T-helper 17 cell (primary cell): ENCODE results near the gene ATP8B1. TPM values are rescaled to one million over a fixed set of nuclear protein-coding genes. Genes with fewer than 3 reads are reported as not detected.

Experiments used
- ATAC-seq: fragments of 150-1000 bp; cut with Tn5 transposase; 2 replicates; pipeline ENCODE4 v1.10.0; 2021; ENCODE audit warnings: mild to moderate bottlenecking, moderate library complexity
- DNase-seq, 3 donors: peaks; one replicate each; pipeline versions ENCODE4 v3.0.0 to v3.0.0-alpha.2; 2020 to 2021
- H3K9me3 ChIP-seq: one replicate; pipeline ENCODE4 v1.7.0; 2013; ENCODE audit warnings: low read length, mild to moderate bottlenecking; ENCODE audit not compliant: control insufficient read depth, poor library complexity, severe bottlenecking
- H3K27ac Mint-ChIP-seq: one replicate; pipeline ENCODE4 v1.8.0; 2022; ENCODE audit warnings: mild to moderate bottlenecking, moderate library complexity, mixed read lengths
- H3K27me3 Mint-ChIP-seq: one replicate; pipeline ENCODE4 v1.8.0; 2022; ENCODE audit warnings: mixed read lengths
- H3K36me3 Mint-ChIP-seq: one replicate; pipeline ENCODE4 v1.8.0; 2022; ENCODE audit warnings: low read depth, mixed read lengths
- H3K4me1 Mint-ChIP-seq: one replicate; pipeline ENCODE4 v1.8.0; 2022; ENCODE audit warnings: mild to moderate bottlenecking, mixed read lengths
- H3K4me3 Mint-ChIP-seq: one replicate; pipeline ENCODE4 v1.8.0; 2022; ENCODE audit warnings: mild to moderate bottlenecking, moderate library complexity, mixed read lengths
- total RNA-seq, 4 donors: library from RNA in 2 of 4; stranded (reverse) in 2 of 4; gene quantifications; one replicate each; pipeline ENCODE4 v1.2.3 and lab custom pipeline; 2022 to 2026

ATP8B1 gene
- total RNA-seq, 2 donors from 2014 or later, result not detected

- no peak overlapping the region for H3K27ac Mint-ChIP-seq
- H3K9me3 ChIP-seq, result no peaks in the 10 kb centered on the region
- H3K4me3 Mint-ChIP-seq, result no peak overlapping the region
- peaks cover 10% of the 10 kb centered on the region for H3K4me1 Mint-ChIP-seq
- no peaks in the 10 kb centered on the region for H3K27me3 Mint-ChIP-seq
- ATAC-seq, result no peak
- no peak for DNase-seq
- H3K36me3 Mint-ChIP-seq, result peaks cover 2% of the 10 kb centered on the region
Observed at GRCh38 chr18:57635003-57635822, 167.9 kb downstream of the ATP8B1 start.

GRCh38 chr18:57631697-57632096 lies 171.4 kb downstream of the ATP8B1 start:
- Mint-ChIP-seq H3K27ac (peak overlapping the region; percentile 45), H3K36me3 (peaks cover 2% of the 10 kb centered on the region), H3K4me1 (peaks cover 12% of the 10 kb centered on the region), H3K4me3 (peak overlapping the region; percentile 75), H3K27me3 (no peaks in the 10 kb centered on the region)
- ATAC-seq (no peak), DNase-seq (no peak)
- H3K9me3 ChIP-seq, result no peaks in the 10 kb centered on the region

- peaks cover 12% of the 10 kb centered on the region for H3K4me1 Mint-ChIP-seq
Observed at GRCh38 chr18:57630754-57631595, 172.1 kb downstream of the ATP8B1 start.

DNA sequence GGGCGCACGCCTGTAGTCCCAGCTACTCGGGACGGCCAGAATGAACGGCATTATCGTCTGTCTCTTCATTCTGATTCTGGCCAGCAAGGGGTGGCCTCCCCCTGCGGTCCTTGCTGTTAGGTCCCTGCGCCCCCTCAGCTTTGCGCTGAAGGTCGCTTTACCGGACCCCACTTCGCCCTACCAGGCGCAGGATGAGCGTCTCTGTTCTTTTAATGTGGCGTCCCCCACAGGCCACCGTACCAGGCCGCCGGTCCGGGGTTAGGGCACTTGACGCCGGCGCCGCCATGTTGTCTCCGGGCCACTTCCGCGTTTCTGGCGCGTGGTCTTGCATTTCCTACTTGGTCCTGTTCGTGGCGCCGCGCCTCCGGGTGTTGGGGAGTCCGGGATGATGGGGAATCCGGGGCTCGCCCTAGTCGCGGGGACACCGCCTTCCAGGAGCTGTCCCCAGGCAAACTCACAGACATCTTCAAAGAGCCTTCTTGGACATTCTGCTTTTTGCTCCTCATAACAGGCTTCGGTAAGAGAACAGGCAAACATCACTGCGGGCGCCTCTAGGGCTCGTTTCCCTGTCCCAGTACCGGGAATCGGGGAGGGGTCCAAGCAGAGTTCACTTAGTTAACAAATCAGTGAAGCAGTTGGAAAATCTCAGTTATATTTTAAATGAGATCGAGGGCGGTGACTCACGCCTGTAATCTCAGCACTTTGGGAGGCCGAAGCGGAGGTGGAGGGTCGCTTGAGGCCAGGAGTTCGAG lies 172.9 kb downstream of the ATP8B1 start:
- peak overlapping the region; percentile 89 for H3K4me3 Mint-ChIP-seq
- DNase-seq (peak; percentile 90 to 93 (median 91)), ATAC-seq (peak; percentile 99)
- no peaks in the 10 kb centered on the region for H3K9me3 ChIP-seq
- no peaks in the 10 kb centered on the region for H3K27me3 Mint-ChIP-seq
- peaks cover 12% of the 10 kb centered on the region for H3K4me1 Mint-ChIP-seq
- peaks cover 2% of the 10 kb centered on the region for H3K36me3 Mint-ChIP-seq
- peak overlapping the region; percentile 94 for H3K27ac Mint-ChIP-seq

More at GRCh38 chr18:57630754-57631595, 172.1 kb downstream of the ATP8B1 start:
- H3K4me3 Mint-ChIP-seq, result peak overlapping the region; percentile 89
- no peaks in the 10 kb centered on the region for H3K9me3 ChIP-seq
- no peaks in the 10 kb centered on the region for H3K27me3 Mint-ChIP-seq
- DNase-seq, result no peak
- H3K36me3 Mint-ChIP-seq, result peaks cover 2% of the 10 kb centered on the region
- H3K27ac Mint-ChIP-seq, result peak overlapping the region; percentile 94
- no peak for ATAC-seq

GRCh38 chr18:57629422-57629821 lies 173.7 kb downstream of the ATP8B1 start:
- peaks cover 2% of the 10 kb centered on the region for H3K36me3 Mint-ChIP-seq
- H3K9me3 ChIP-seq, result no peaks in the 10 kb centered on the region
- H3K27me3 Mint-ChIP-seq, result no peaks in the 10 kb centered on the region
- ATAC-seq, result no peak
- peaks cover 11% of the 10 kb centered on the region for H3K4me1 Mint-ChIP-seq
- DNase-seq, result no peak
- H3K27ac Mint-ChIP-seq, result peak overlapping the region; percentile 94
- H3K4me3 Mint-ChIP-seq, result peak overlapping the region; percentile 89

GRCh38 chr18:57627488-57627887 lies 175.6 kb downstream of the ATP8B1 start:
- Mint-ChIP-seq H3K4me3 (no peak overlapping the region), H3K27ac (peak overlapping the region; percentile 24)

DNA sequence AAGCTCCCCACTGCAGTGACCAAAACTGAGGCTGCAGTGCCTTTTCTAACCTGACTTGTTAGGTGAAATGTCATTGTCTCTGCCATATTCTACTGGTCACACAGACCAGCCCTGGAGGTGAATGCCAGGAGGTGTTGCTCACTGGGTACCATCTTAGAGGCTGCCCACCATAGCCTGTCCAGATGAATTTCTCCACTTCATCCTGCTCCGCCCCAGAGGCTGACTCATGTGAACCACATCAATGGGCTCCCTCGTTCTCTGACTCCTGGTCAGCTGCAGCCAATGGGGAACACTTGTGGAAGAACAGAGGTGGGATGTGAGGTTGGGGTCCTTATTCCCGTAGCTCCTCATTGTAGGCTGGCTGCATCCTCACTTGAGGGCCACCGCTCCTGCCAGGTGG lies 178.1 kb downstream of the ATP8B1 start:
- Mint-ChIP-seq H3K36me3 (peaks cover 2% of the 10 kb centered on the region), H3K27ac (no peak overlapping the region), H3K27me3 (no peaks in the 10 kb centered on the region), H3K4me1 (peaks cover 8% of the 10 kb centered on the region), H3K4me3 (no peak overlapping the region)
- DNase-seq (no peak), ATAC-seq (no peak)
- no peaks in the 10 kb centered on the region for H3K9me3 ChIP-seq

More at GRCh38 chr18:57627488-57627887, 175.6 kb downstream of the ATP8B1 start:
- Mint-ChIP-seq H3K4me1 (peaks cover 11% of the 10 kb centered on the region), H3K36me3 (peaks cover 2% of the 10 kb centered on the region), H3K27me3 (no peaks in the 10 kb centered on the region)
- no peak for ATAC-seq
- no peak for DNase-seq
- H3K9me3 ChIP-seq, result no peaks in the 10 kb centered on the region

GRCh38 chr18:57621246-57621604 lies 181.9 kb downstream of the ATP8B1 start:
- no peaks in the 10 kb centered on the region for H3K9me3 ChIP-seq
- no peaks in the 10 kb centered on the region for H3K27me3 Mint-ChIP-seq
- H3K4me1 Mint-ChIP-seq, result peaks cover 11% of the 10 kb centered on the region
- DNase-seq (peak in 2 of 3 donors; percentile 11 to 16), ATAC-seq (peak; percentile 8)
- peak overlapping the region; percentile 96 for H3K4me3 Mint-ChIP-seq
- peak overlapping the region; percentile 95 for H3K27ac Mint-ChIP-seq
- H3K36me3 Mint-ChIP-seq, result peaks cover 2% of the 10 kb centered on the region

- Mint-ChIP-seq H3K27ac (peak overlapping the region; percentile 95), H3K27me3 (no peaks in the 10 kb centered on the region), H3K36me3 (peaks cover 2% of the 10 kb centered on the region), H3K4me1 (peaks cover 15% of the 10 kb centered on the region), H3K4me3 (no peak overlapping the region)
- ATAC-seq, result no peak
- H3K9me3 ChIP-seq, result no peaks in the 10 kb centered on the region
- no peak for DNase-seq
Observed at GRCh38 chr18:57619876-57620275, 183.2 kb downstream of the ATP8B1 start.

DNA sequence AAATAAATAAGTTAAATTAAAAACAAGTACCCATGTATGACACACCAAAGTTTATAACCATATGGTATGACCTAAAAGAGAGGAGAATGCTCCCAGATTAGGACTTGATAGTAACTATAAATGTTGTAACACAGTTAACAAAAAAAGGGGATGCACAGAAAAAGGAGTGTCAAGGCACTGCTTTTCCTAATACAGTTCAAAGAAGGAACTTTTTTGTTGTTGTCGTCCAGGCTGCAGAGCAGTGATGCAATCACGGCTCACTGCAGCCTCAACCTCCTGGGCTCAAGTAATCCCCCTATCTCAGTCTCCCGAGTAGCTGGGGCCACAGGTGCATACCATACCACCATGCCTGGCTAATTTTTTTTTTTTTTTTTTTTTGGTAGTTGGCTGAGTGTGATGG lies 184.2 kb downstream of the ATP8B1 start:
- no peak for ATAC-seq
- H3K27ac Mint-ChIP-seq, result peak overlapping the region; percentile 47
- H3K36me3 Mint-ChIP-seq, result peaks cover 2% of the 10 kb centered on the region
- H3K27me3 Mint-ChIP-seq, result no peaks in the 10 kb centered on the region
- DNase-seq, result no peak
- H3K9me3 ChIP-seq, result no peaks in the 10 kb centered on the region
- peaks cover 15% of the 10 kb centered on the region for H3K4me1 Mint-ChIP-seq
- H3K4me3 Mint-ChIP-seq, result no peak overlapping the region

- ATAC-seq (no peak), DNase-seq (no peak)
- peaks cover 5% of the 10 kb centered on the region for H3K4me1 Mint-ChIP-seq
- no peak overlapping the region for H3K4me3 Mint-ChIP-seq
- H3K36me3 Mint-ChIP-seq, result peaks cover 10% of the 10 kb centered on the region
- H3K27me3 Mint-ChIP-seq, result no peaks in the 10 kb centered on the region
- H3K27ac Mint-ChIP-seq, result peak overlapping the region; percentile 16
- no peaks in the 10 kb centered on the region for H3K9me3 ChIP-seq
Observed at GRCh38 chr18:57603871-57604270, 199.2 kb downstream of the ATP8B1 start.
